ENCODE measurements around the gene BEND7.
"Not testable (repeated sequence)": the region's sequence is repeated elsewhere in the genome, so short reads cannot be mapped to it uniquely, and the experiment has no call there.

BEND7 gene

DNA sequence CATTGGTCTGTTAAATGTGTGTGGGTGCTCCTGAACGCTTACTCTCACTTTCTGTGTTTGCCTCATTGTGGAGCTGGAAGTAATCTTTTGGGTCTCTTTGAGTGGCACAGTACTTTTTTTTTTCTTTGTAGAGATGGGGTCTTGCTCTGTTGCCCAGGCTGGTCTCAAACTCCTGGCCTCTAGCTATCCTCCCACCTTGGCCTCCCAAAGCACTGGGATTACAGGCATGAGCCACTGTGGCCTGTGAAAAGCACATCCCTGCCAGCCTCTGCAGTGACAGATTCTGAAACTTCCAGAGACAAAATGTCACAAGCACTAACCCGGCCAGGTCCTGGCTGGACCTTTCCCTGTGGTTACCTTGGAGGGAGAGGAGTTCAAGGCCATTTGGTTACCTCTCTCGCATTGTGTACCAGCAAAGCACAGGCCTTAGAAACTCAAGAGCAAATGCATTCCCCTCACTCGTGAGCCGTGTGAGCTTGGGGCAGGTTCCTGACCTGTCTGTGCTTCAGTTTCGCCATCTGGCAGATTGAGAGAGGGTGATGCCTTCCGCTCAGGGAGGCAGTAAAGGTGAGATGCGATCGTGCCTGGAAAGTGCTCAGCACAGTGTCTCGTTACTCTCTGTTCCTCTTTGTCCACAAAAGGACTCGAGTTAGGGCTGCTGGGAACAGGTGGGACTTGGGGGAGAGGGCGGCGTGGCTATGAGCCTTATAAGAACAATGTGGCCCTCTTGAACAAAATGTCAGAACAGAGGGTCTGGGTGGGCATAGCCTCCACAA is 108.1 kb downstream of the BEND7 start:
- Histone ChIP-seq H3K4me1 (ENCODE audit: control insufficient read depth, insufficient read depth, low read length) (no peaks in the 10 kb centered on the region), H3K27me3 (ENCODE audit: control insufficient read depth, insufficient read depth, low read length) (no peaks in the 10 kb centered on the region), H3K9ac (ENCODE audit: low read depth, low read length) (no peak overlapping the region), H3K36me3 (ENCODE audit: control insufficient read depth, insufficient read depth, low read length) (no peaks in the 10 kb centered on the region), H3K27ac (ENCODE audit: low read depth, low read length) (no peak overlapping the region), H3K4me3 (ENCODE audit: low read depth, low read length) (no peak overlapping the region), H3K9me3 (ENCODE audit: control insufficient read depth, insufficient read depth, low read length) (no peaks in the 10 kb centered on the region)

DNA sequence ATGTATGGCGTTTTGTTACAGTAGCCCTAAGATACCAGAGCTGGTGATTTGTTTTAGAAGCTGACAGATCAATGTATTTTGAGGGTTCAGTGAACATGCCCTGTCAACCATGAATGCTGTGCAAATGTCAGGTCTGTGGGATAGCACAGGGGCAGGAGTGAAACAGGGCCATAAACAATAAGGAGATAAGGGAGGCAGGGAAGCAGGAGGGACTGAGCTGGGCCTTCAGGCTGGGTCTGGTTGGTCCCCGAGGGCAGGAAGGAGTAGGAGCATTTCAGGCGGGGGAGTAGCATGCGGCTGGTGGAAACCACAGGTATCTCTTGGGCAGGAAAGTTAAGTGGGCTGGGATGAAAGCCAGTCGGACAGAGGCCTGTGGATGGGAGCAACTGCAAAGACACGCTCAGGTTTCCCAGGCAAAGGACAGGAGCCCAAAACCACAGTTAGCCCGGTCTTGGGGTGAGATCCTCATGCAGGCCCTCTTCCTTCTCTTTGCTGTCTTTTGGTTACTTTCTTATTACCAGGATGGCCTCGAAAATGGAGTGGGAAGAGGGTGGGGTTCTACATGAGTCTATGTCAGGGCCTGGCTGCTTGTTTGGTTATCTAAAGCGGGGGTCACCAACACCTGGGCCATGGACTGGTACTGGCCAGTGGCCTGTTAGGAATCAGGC is 111.2 kb downstream of the BEND7 start:
- no peaks in the 10 kb centered on the region for H3K4me1 ChIP-seq (ENCODE audit: control insufficient read depth, insufficient read depth, low read length)
- no peaks in the 10 kb centered on the region for H3K27me3 ChIP-seq (ENCODE audit: control insufficient read depth, insufficient read depth, low read length)
- H3K9me3 ChIP-seq (ENCODE audit: control insufficient read depth, insufficient read depth, low read length) = no peaks in the 10 kb centered on the region
- H3K9ac ChIP-seq (ENCODE audit: low read depth, low read length) = no peak overlapping the region
- no peak overlapping the region for H3K4me3 ChIP-seq (ENCODE audit: low read depth, low read length)
- no peaks in the 10 kb centered on the region for H3K36me3 ChIP-seq (ENCODE audit: control insufficient read depth, insufficient read depth, low read length)
- no peak overlapping the region for H3K27ac ChIP-seq (ENCODE audit: low read depth, low read length)

DNA sequence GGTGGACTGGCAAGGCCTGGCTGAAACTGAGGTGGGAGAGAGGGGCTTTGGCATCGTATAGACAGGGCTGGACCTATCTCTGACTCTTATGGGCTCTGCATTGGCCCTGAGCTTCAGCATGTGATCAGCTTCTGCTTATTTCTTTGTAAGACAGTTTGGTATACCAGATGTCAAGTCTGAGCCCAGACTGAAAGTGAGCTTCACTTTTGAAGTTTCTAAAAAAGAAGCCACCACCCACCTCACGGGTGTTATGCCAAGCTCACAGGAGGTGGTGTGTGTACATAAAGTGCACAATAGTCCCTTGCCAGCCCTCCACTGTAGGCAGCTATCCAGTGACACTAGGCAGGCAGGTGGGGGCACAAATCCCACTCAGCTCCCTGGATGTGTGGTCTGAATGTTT is 112.1 kb downstream of the BEND7 start:
- Histone ChIP-seq H3K4me1 (ENCODE audit: control insufficient read depth, insufficient read depth, low read length) (no peaks in the 10 kb centered on the region), H3K27ac (ENCODE audit: low read depth, low read length) (no peak overlapping the region), H3K36me3 (ENCODE audit: control insufficient read depth, insufficient read depth, low read length) (no peaks in the 10 kb centered on the region), H3K9me3 (ENCODE audit: control insufficient read depth, insufficient read depth, low read length) (no peaks in the 10 kb centered on the region), H3K4me3 (ENCODE audit: low read depth, low read length) (no peak overlapping the region), H3K9ac (ENCODE audit: low read depth, low read length) (no peak overlapping the region), H3K27me3 (ENCODE audit: control insufficient read depth, insufficient read depth, low read length) (no peaks in the 10 kb centered on the region)

DNA sequence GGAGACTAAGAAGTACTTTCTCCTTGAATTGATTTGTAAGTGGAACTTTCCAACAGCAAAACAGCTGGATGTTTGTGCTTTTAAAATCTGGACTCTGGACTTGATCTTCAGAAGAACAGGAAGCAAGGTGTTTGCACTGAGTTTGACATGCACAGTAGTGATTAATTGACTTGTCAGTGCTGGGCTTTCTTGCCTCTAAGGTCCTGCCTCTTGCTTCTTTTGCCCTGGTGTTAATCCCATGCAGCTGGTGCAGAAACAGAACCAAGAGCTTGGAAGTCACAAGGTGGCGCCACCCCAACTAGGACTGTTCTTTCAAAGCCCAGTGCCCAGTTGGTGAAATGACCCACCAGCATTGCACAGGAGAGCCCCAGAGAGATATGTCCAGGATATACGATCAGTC is 114.0 kb downstream of the BEND7 start:
- Histone ChIP-seq H3K36me3 (ENCODE audit: control insufficient read depth, insufficient read depth, low read length) (no peaks in the 10 kb centered on the region), H3K4me3 (ENCODE audit: low read depth, low read length) (no peak overlapping the region), H3K9ac (ENCODE audit: low read depth, low read length) (no peak overlapping the region), H3K4me1 (ENCODE audit: control insufficient read depth, insufficient read depth, low read length) (no peaks in the 10 kb centered on the region), H3K9me3 (ENCODE audit: control insufficient read depth, insufficient read depth, low read length) (no peaks in the 10 kb centered on the region), H3K27ac (ENCODE audit: low read depth, low read length) (no peak overlapping the region), H3K27me3 (ENCODE audit: control insufficient read depth, insufficient read depth, low read length) (no peaks in the 10 kb centered on the region)

DNA sequence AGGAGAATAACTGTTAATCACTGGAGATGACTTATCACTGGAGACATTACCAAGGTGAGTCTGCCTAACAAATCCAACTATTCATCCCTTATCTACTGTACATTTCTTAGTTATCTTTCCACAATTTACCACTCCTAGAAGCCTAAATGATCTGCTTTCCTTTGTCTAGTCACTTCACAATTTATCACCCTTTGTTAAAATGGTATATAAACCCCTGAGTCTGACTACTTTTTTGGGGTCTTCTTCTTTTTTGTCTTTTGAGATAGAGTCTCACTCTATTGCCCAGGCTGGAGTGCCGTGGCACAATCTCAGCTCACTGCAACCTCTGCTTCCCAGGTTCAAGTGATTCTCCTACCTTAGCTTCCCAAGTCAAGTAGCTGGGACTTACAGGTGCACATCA is 114.7 kb downstream of the BEND7 start:
- no peaks in the 10 kb centered on the region for H3K9me3 ChIP-seq (ENCODE audit: control insufficient read depth, insufficient read depth, low read length)
- H3K9ac ChIP-seq (ENCODE audit: low read depth, low read length) = no peak overlapping the region
- H3K27me3 ChIP-seq (ENCODE audit: control insufficient read depth, insufficient read depth, low read length) = no peaks in the 10 kb centered on the region
- H3K27ac ChIP-seq (ENCODE audit: low read depth, low read length) = no peak overlapping the region
- no peak overlapping the region for H3K4me3 ChIP-seq (ENCODE audit: low read depth, low read length)
- H3K36me3 ChIP-seq (ENCODE audit: control insufficient read depth, insufficient read depth, low read length) = no peaks in the 10 kb centered on the region
- H3K4me1 ChIP-seq (ENCODE audit: control insufficient read depth, insufficient read depth, low read length) = no peaks in the 10 kb centered on the region

DNA sequence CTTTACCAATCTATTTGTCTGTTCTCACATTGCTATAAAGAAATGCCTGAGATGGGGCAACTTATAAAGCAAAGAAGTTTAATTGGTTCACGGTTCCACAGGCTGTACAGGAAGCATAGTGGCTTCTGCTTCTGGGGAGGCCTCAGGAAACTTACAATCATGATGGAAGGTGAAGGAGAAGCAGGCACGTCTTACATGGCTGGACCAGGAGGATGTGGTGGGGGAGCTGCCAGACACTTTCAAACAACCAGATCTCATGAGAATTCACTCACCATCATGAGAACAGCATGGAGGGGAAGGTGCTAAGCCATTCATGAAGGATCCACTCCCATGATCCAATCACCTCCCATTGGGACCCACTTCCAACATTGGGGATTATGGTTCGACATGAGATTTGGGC is 115.9 kb downstream of the BEND7 start:
- H3K27ac ChIP-seq (ENCODE audit: low read depth, low read length) = no peak overlapping the region
- no peaks in the 10 kb centered on the region for H3K36me3 ChIP-seq (ENCODE audit: control insufficient read depth, insufficient read depth, low read length)
- no peak overlapping the region for H3K9ac ChIP-seq (ENCODE audit: low read depth, low read length)
- no peaks in the 10 kb centered on the region for H3K4me1 ChIP-seq (ENCODE audit: control insufficient read depth, insufficient read depth, low read length)
- no peaks in the 10 kb centered on the region for H3K9me3 ChIP-seq (ENCODE audit: control insufficient read depth, insufficient read depth, low read length)
- H3K27me3 ChIP-seq (ENCODE audit: control insufficient read depth, insufficient read depth, low read length) = no peaks in the 10 kb centered on the region
- H3K4me3 ChIP-seq (ENCODE audit: low read depth, low read length) = no peak overlapping the region

DNA sequence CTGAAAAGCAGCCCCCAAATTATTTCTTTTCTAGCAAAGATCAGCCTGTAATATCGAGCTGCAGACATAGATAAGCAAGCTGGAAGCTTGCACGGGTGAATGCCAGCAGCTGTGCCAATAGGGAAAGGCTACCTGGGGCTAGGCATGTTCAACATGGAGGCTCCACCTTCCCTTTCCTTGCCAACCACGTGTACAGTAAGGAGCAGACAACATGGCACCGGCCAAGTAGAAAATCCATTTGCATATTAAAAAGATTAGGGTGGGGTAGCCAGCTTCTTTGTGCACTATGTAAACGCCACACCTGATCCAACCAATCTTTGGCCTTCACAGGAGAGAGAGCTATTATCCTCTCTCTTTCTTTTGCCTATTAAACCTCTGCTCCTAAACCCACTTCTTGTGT is 124.0 kb downstream of the BEND7 start:
- Histone ChIP-seq H3K4me3 (ENCODE audit: low read depth, low read length) (no peak overlapping the region), H3K9me3 (ENCODE audit: control insufficient read depth, insufficient read depth, low read length) (peaks cover 5% of the 10 kb centered on the region), H3K9ac (ENCODE audit: low read depth, low read length) (no peak overlapping the region; the same call in 1 of the 2 replicates), H3K27ac (ENCODE audit: low read depth, low read length) (no peak overlapping the region), H3K4me1 (ENCODE audit: control insufficient read depth, insufficient read depth, low read length) (peaks cover 11% of the 10 kb centered on the region), H3K27me3 (ENCODE audit: control insufficient read depth, insufficient read depth, low read length) (no peaks in the 10 kb centered on the region), H3K36me3 (ENCODE audit: control insufficient read depth, insufficient read depth, low read length) (no peaks in the 10 kb centered on the region)

DNA sequence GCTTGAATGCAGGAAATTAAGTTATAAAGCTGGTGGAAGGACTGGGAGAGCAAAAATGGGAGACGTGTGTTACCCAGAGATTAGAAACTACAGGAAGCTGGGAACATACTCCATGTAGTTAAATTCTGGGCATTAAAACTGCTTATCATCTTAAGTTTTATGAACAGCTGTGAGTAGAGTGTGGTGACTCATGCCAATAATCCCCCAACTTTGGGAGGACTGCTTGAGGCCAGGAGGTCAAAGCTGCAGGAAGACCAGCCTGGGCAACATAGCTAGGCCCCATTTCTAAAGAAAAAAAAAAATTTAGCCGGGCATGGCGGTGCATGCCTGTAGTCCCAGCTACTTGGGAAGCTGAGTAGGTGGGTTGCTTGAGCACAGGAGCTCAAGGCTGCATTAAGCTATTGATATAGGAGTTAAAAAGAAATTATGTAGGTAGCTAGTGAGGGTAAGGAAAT is 124.5 kb downstream of the BEND7 start:
- H3K36me3 ChIP-seq (ENCODE audit: control insufficient read depth, insufficient read depth, low read length) = no peaks in the 10 kb centered on the region

DNA sequence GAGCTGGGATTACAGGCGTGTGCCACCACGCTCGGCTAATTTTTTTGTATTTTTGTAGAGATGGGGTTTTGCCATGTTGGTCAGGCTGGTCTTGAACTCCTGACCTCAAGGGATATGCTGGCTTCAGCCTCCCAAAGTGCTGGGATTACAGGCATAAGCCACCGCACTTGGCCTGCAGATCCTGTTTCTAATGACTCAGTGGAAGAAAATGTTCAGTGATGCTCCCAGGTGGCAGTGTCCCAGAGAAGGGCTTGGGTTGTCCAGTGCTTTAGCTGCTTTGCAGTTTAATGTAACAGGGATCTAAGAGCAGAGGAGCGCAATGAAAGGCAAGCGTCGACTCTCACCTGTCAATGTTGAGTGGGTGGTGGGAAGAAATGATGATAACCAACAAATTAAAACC is 125.4 kb downstream of the BEND7 start:
- H3K27me3 ChIP-seq (ENCODE audit: control insufficient read depth, insufficient read depth, low read length) = not testable (repeated sequence)

More for the DNA sequence above, 124.5 kb downstream of the BEND7 start:
- H3K27me3 ChIP-seq (ENCODE audit: control insufficient read depth, insufficient read depth, low read length) = no peaks in the 10 kb centered on the region
- no peak overlapping the region for H3K27ac ChIP-seq (ENCODE audit: low read depth, low read length)
- peaks cover 5% of the 10 kb centered on the region for H3K9me3 ChIP-seq (ENCODE audit: control insufficient read depth, insufficient read depth, low read length)
- peaks cover 11% of the 10 kb centered on the region for H3K4me1 ChIP-seq (ENCODE audit: control insufficient read depth, insufficient read depth, low read length)
- H3K9ac ChIP-seq (ENCODE audit: low read depth, low read length) = no peak overlapping the region
- no peak overlapping the region for H3K4me3 ChIP-seq (ENCODE audit: low read depth, low read length)

DNA sequence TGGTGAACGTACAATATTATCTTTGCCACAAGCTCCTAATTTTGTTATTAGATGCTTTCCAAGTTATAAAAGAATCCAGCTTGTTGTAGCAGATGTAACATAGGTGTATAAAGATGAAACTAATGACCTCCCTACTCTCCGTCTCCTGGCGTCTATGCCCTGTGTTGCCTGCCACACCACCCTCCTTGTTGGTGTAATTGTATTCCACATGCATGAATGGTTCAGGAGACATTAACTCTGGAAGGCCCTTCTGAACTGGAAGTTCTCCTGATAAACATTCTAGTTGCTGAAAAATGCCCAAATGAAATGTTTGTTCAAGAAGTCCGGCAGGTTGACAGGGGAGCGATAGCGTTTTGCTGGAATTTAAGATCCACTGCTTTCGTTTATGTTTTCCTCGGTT is 126.8 kb downstream of the BEND7 start:
- Histone ChIP-seq H3K27ac (ENCODE audit: low read depth, low read length) (no peak overlapping the region), H3K27me3 (ENCODE audit: control insufficient read depth, insufficient read depth, low read length) (no peaks in the 10 kb centered on the region), H3K9me3 (ENCODE audit: control insufficient read depth, insufficient read depth, low read length) (peaks cover 5% of the 10 kb centered on the region), H3K4me1 (ENCODE audit: control insufficient read depth, insufficient read depth, low read length) (peaks cover 11% of the 10 kb centered on the region), H3K36me3 (ENCODE audit: control insufficient read depth, insufficient read depth, low read length) (no peaks in the 10 kb centered on the region), H3K9ac (ENCODE audit: low read depth, low read length) (no peak overlapping the region), H3K4me3 (ENCODE audit: low read depth, low read length) (no peak overlapping the region)

More for the DNA sequence above, 125.4 kb downstream of the BEND7 start:
- H3K27ac ChIP-seq (ENCODE audit: low read depth, low read length); H3K4me3 ChIP-seq (ENCODE audit: low read depth, low read length); H3K9ac ChIP-seq (ENCODE audit: low read depth, low read length); H3K36me3 ChIP-seq (ENCODE audit: control insufficient read depth, insufficient read depth, low read length); H3K9me3 ChIP-seq (ENCODE audit: control insufficient read depth, insufficient read depth, low read length): not testable (repeated sequence)
- H3K4me1 ChIP-seq (ENCODE audit: control insufficient read depth, insufficient read depth, low read length) = peaks cover 11% of the 10 kb centered on the region

DNA sequence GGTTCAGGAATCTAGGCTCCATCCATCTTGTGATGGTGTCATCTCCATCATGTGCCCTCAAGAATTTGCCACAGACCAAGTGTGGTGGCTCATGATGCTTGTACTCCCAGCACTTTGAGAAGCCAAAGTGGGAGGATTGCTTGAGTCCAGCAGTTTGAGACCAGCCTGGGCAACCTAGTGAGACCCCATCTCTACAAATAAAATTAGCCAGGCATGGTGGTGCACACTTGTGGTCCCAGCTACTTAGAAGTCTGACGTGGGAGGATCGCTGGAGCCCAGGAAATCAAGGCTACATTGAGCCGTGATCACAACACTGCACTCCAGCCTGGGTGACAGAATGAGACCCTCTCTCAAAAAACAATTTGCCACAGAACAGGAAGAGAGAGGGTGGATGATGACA is 127.7 kb downstream of the BEND7 start:
- Histone ChIP-seq H3K9ac (ENCODE audit: low read depth, low read length) (no peak overlapping the region), H3K27me3 (ENCODE audit: control insufficient read depth, insufficient read depth, low read length) (no peaks in the 10 kb centered on the region), H3K4me1 (ENCODE audit: control insufficient read depth, insufficient read depth, low read length) (peaks cover 11% of the 10 kb centered on the region), H3K9me3 (ENCODE audit: control insufficient read depth, insufficient read depth, low read length) (peaks cover 5% of the 10 kb centered on the region), H3K36me3 (ENCODE audit: control insufficient read depth, insufficient read depth, low read length) (no peaks in the 10 kb centered on the region), H3K27ac (ENCODE audit: low read depth, low read length) (no peak overlapping the region), H3K4me3 (ENCODE audit: low read depth, low read length) (no peak overlapping the region)

All from HUES48 (cell line).